Measurements from ENCODE around the gene LRRC18. TPM values are rescaled to one million over a fixed set of nuclear protein-coding genes. Genes with fewer than 3 reads are reported as not detected.

Gene LRRC18
- polyA plus RNA-seq, 1 of the 3 experiments (the other 2 are of a cell fraction), result not detected

- TF ChIP-seq, protein P1, sequence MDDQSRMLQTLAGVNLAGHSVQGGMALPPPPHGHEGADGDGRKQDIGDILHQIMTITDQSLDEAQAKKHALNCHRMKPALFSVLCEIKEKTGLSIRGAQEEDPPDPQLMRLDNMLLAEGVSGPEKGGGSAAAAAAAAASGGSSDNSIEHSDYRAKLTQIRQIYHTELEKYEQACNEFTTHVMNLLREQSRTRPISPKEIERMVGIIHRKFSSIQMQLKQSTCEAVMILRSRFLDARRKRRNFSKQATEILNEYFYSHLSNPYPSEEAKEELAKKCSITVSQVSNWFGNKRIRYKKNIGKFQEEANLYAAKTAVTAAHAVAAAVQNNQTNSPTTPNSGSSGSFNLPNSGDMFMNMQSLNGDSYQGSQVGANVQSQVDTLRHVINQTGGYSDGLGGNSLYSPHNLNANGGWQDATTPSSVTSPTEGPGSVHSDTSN (IDR thresholded peaks at IDR 0.05), result no peak
- TF ChIP-seq FOXM1 (IDR thresholded peaks at IDR 0.05; ENCODE audit: low read depth), result no peak
Measured at GRCh38 chr10:48983648-48984351, 44.2 kb upstream of the LRRC18 start (continued).

DNA sequence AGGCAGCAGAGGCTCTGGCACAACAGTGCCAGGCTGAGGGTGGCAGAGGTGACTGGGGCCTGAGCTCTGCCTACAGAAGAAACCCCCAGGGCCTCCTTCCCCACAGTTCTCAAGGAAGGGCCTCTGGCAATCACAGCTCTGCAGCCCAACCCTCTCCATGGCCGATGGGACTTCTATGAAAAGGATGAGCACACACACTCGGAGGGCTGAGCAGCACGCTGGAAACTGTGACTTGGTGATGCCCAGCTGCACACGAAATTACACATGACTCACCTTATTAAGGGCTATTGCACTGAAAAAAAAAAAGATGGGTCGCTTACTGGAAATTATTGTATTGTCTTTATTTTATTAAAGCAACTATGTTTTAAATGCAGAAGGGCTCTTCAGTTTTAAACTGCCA, 42.9 kb upstream of the LRRC18 start:
- no peak overlapping the region for H3K27ac ChIP-seq (ENCODE audit: low read depth in 2 of 2, low read length in 1 of 2)
- no peak overlapping the region for H2AFZ ChIP-seq (ENCODE audit: low read depth)
- no peaks in the 10 kb centered on the region for H3F3A ChIP-seq (replicated peaks; ENCODE audit: insufficient read depth)
- no peaks in the 10 kb centered on the region; a peak in 1 of 4 replicates for H3K4me1 ChIP-seq (ENCODE audit: control insufficient read depth in 1 of 2, insufficient read depth in 2 of 2, low read depth in 1 of 2, low read length in 1 of 2)
- POLR2A ChIA-PET, result no interaction called here
- H3K4me2 ChIP-seq, result no peak overlapping the region
- CTCF ChIA-PET, result interaction anchor here (1.0 to 2.3 kb wide), 18 partner anchors 12 to 544 kb away, joined by 3 to 10 read pairs (median 4); no protein-coding TSS in a partner anchor
- no peak overlapping the region for H3K9ac ChIP-seq
- H4K20me1 ChIP-seq (ENCODE audit: insufficient read depth), result no peaks in the 10 kb centered on the region
- H3K36me3 ChIP-seq (replicated peaks in 1 of 2; ENCODE audit: control insufficient read depth in 1 of 2, insufficient read depth in 2 of 2, low read length in 1 of 2), result no peaks in the 10 kb centered on the region
- no peak for DNase-seq
- H3K9me3 ChIP-seq, result no peaks in the 10 kb centered on the region
- no peaks in the 10 kb centered on the region for H3K27me3 ChIP-seq (ENCODE audit: insufficient read depth)
- 22% methylated on average over 5 of the region's 5 CpGs for WGBS (ENCODE audit: low lambda C conversion rate)
- no peaks in the 10 kb centered on the region for H3K79me2 ChIP-seq (ENCODE audit: insufficient read depth)
- no peak overlapping the region for H3K4me3 ChIP-seq (ENCODE audit: low read depth in 2 of 2, low read length in 1 of 2)
- H3K9me2 ChIP-seq, result no peaks in the 10 kb centered on the region
- TF ChIP-seq POLR2AphosphoS5 (IDR thresholded peaks at IDR 0.05; ENCODE audit: low read depth, low read length), result no peak
- no peak for TF ChIP-seq TCF12 (IDR thresholded peaks at IDR 0.05)
- TF ChIP-seq MXI1 (IDR thresholded peaks at IDR 0.05; ENCODE audit: low read depth, low read length), result no peak
- TF ChIP-seq SIN3A (IDR thresholded peaks at IDR 0.05; ENCODE audit: borderline replicate concordance, low read depth, low read length), result no peak

DNA sequence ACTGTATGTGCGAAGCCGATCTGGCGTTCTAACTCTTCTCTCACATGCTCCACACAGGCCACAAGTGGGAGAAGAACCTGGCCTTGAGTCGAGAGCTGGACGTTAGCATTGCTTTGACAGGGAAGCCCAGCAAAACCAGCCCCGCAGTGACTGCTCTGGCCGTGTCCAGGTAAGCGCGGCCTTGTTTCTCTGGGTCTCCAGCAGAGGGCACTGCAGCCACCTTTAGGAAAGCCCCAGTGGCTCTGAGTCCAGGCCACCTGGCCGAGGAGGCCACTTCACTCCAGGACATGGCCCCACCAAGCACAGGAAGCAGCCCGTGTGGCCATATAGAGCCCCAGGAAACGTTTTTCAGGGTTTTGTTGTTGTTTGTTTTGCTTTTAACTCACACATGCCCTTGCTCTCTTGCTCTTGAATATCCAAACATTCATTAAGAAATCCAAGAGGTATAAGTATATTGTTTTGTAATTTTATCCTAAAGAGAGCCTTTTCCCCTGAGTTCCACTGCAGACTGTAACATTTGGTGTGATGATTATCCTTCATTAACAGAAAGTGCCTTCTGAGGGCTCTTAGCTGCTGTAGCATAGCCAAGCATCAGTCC, 41.8 kb upstream of the LRRC18 start:
- DNase-seq, result peak; percentile 85
- WGBS (ENCODE audit: low lambda C conversion rate), result 37% methylated on average over 12 of the region's 12 CpGs
- CTCF ChIA-PET, result interaction anchor here (0.6 to 2.3 kb wide), 39 partner anchors 9 to 547 kb away, joined by 3 to 14 read pairs (median 3); no protein-coding TSS in a partner anchor
- TF ChIP-seq RAD21 (IDR thresholded peaks at IDR 0.05; ENCODE audit: low read length) (peak; percentile 89), GABPA (IDR thresholded peaks at IDR 0.05; ENCODE audit: low read depth) (no peak), NFIC (IDR thresholded peaks at IDR 0.05; ENCODE audit: borderline replicate concordance) (no peak), TEAD4 (IDR thresholded peaks at IDR 0.05; ENCODE audit: borderline replicate concordance, insufficient read depth) (no peak), GATA2 (CRISPR knock-in tag; IDR thresholded peaks at IDR 0.05) (no peak), NRF1 (IDR thresholded peaks at IDR 0.05; ENCODE audit: low read depth, low read length) (no peak; the same call in 1 of the 2 replicates), MXI1 (IDR thresholded peaks at IDR 0.05; ENCODE audit: low read depth, low read length) (0 out of 2 replicates have a peak, but pooled peaks have one; percentile 32), ELF1 (IDR thresholded peaks at IDR 0.05) (no peak), FOSL2 (IDR thresholded peaks at IDR 0.05; ENCODE audit: borderline replicate concordance, low read depth) (no peak), RCOR1 (IDR thresholded peaks at IDR 0.05; ENCODE audit: low read length) (no peak), YY1 (IDR thresholded peaks at IDR 0.05; ENCODE audit: low read depth) (no peak), FOXJ3 (CRISPR knock-in tag; IDR thresholded peaks at IDR 0.05) (no peak), CTCF (IDR thresholded peaks at IDR 0.05) (peak; percentile 57), EZH2phosphoT487 (IDR thresholded peaks at IDR 0.05; ENCODE audit: borderline replicate concordance, low read depth) (no peak), USF1 (IDR thresholded peaks at IDR 0.05; ENCODE audit: borderline replicate concordance, low read depth) (no peak), TAF1 (IDR thresholded peaks at IDR 0.05; ENCODE audit: borderline replicate concordance, low read depth, low read length) (no peak)
- TF ChIP-seq, protein P1 (IDR thresholded peaks at IDR 0.05), result no peak

More for the DNA sequence above, 41.8 kb upstream of the LRRC18 start:
- no peak overlapping the region for H3K4me2 ChIP-seq
- H3F3A ChIP-seq (replicated peaks; ENCODE audit: insufficient read depth), result no peaks in the 10 kb centered on the region
- H3K79me2 ChIP-seq (ENCODE audit: insufficient read depth), result no peaks in the 10 kb centered on the region
- no peaks in the 10 kb centered on the region for H3K9me3 ChIP-seq
- no peak overlapping the region for H2AFZ ChIP-seq (ENCODE audit: low read depth)
- no peaks in the 10 kb centered on the region for H4K20me1 ChIP-seq (ENCODE audit: insufficient read depth)
- no peaks in the 10 kb centered on the region; a peak in 1 of 4 replicates for H3K4me1 ChIP-seq (ENCODE audit: control insufficient read depth in 1 of 2, insufficient read depth in 2 of 2, low read depth in 1 of 2, low read length in 1 of 2)
- POLR2A ChIA-PET, result no interaction called here
- H3K36me3 ChIP-seq (replicated peaks in 1 of 2; ENCODE audit: control insufficient read depth in 1 of 2, insufficient read depth in 2 of 2, low read length in 1 of 2), result no peaks in the 10 kb centered on the region
- no peaks in the 10 kb centered on the region for H3K9me2 ChIP-seq
- no peaks in the 10 kb centered on the region for H3K27me3 ChIP-seq (ENCODE audit: insufficient read depth)
- no peak overlapping the region for H3K27ac ChIP-seq (ENCODE audit: low read depth in 2 of 2, low read length in 1 of 2)
- H3K9ac ChIP-seq, result no peak overlapping the region
- H3K4me3 ChIP-seq (ENCODE audit: low read depth in 2 of 2, low read length in 1 of 2), result peak overlapping the region in 1 of 2 experiments; percentile 42; a peak in 1 of 4 replicates

Measured in SK-N-SH (cell line).